GM21390 (cell line): ENCODE data around the gene DCAF12.
"Not testable (repeated sequence)": the region's sequence is repeated elsewhere in the genome, so short reads cannot be mapped to it uniquely, and the experiment has no call there.

Source experiments
- ATAC-seq: cut with Tn5 transposase; IDR thresholded peaks from one replicate; pipeline ENCODE4 v1.9.1; 2021; ENCODE audit not compliant: unreplicated experiment

Gene DCAF12

DNA sequence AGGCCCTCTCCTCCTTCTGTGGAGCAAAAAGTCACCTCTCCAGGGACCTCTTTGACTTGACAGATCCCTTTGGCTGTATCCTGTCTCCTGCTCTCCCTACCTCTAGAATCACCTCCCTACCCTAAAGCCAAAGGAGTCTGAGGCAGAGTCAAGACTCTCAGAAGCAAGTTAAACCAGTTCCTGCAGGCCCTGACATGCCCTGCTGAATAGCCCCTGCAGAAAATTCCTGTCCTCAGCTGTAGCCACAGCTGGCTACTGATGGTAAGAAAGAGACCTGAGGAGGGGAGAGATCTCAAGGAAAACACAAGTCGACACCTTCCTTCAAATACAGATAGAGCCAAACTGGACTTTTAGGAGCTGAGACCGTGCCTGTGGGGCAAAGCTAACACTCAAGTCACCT lies 54.1 kb downstream of the DCAF12 start:
- ATAC-seq = no peak

DNA sequence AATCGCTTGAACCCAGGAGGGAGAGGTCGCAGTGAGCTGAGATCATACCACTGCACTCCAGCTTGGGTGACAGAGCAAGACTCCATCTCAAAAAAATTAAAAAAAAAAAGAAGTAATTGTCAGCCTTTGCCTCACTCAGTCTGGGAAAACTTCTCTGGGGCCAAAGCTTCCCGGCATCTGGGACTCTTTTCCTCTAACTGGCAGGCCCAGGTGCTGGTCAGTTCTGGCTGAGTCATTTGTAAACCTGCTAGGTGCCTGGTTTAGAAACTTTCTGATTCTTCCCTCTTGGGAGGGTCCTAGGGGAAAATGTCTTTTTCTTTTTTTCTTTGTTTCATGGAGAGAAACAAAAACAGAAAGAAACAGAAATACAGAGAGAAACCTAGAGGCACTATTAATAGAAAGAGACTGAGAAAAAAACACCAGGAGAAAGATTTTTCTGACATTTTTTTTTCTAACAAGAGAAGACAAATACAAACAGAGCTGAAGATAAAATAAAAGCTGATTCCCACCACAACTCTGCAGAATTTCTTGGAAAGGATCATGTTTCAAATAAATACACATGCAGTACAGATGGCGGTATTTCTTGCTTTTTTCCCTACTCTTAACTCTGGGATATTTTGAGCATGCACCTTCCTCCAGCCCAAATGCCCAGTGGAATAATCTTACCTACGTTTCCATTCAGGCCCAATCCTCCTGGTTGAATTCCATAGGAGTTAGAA lies 55.7 kb downstream of the DCAF12 start:
- no peak for ATAC-seq

DNA sequence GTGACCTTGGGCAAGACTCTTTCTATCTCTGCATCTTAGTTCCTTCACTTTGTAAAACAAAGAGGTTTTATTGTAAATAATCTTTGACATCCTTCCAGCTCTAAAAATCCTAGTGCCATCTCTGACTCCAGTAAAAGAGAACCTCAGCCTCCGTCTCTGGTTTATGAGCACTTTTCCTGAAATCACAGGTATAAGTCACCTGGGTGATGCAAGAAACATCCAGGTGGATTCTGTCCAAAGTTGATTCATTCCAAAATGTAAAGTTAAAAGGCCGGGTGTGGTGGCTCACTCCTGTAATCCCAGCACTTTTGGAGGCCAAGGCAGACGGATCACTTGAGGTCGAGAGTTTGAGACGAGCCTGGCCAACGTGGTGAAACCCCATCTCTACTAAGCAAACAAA lies 56.7 kb downstream of the DCAF12 start:
- no peak for ATAC-seq

DNA sequence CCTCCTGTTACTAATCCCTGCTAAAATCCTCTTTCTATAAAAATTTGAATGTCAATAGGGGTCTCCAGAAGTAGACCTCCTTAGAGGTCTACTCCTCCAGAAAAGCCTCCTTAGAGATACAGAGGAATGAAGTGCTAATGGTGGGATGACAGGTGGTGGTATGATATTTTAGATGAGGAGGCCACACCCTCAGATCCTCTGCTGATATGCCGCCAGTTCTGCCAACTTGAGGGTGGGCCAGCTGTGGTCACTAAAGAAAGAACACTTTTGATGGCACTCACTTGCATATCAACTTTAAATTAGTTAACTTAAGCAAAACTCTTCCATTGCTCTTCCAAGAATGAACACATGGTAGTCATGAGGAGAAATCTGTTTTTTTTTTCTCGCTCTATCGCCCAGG lies 61.0 kb downstream of the DCAF12 start:
- ATAC-seq = no peak

- no peak for ATAC-seq
Observed at GRCh38 chr9:34059954-34060353, 66.5 kb downstream of the DCAF12 start.

- ATAC-seq = no peak
Observed at GRCh38 chr9:34059281-34059680, 67.2 kb downstream of the DCAF12 start.

DNA sequence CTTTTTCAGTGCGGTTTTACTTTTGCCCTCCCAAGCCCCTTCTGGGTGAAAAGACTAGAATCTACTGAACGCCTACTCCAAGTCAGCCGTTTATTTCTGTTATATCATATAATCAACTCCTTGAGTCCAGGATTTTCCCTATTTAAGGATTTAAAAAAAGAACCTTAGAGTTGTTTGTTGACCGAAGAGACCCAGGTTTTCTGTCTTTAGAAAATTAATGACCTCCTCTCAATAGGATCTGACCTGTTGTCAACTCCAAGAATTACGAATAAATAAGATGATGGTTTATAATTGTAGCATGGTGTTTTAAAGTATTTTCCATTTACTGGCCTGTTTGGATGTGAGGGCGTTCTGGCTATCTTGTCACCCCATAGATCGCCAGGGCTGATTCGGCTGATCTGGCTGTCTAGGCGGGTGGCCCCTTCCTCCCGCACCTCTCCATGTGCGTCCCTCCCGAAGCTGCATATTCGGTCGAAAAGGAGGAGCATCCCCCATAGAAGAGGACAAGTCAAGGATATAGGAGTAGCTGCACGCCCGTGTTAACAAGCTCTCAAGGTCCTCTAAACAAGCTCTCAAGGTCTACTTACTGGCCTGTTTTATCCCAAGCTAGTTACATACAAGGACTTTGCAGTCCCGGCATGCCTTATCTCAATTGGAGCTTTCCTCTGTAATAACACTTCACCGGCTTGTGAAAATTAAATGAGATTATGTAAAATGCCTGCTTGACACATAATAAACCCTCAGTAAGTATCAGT lies 76.7 kb downstream of the DCAF12 start:
- ATAC-seq = no peak

GRCh38 chr9:34048727-34049629 lies 77.5 kb downstream of the DCAF12 start, which contains the start of gene UBAP2:
Gene UBAP2, minus strand, starts transcription at chr9:34048887. Its CDS starts 31,739 bp downstream, at chr9:34017148.
- peak; percentile 70 for ATAC-seq

GRCh38 chr9:34047864-34048726 lies 78.4 kb downstream of the DCAF12 start:
- ATAC-seq = peak; percentile 29

DNA sequence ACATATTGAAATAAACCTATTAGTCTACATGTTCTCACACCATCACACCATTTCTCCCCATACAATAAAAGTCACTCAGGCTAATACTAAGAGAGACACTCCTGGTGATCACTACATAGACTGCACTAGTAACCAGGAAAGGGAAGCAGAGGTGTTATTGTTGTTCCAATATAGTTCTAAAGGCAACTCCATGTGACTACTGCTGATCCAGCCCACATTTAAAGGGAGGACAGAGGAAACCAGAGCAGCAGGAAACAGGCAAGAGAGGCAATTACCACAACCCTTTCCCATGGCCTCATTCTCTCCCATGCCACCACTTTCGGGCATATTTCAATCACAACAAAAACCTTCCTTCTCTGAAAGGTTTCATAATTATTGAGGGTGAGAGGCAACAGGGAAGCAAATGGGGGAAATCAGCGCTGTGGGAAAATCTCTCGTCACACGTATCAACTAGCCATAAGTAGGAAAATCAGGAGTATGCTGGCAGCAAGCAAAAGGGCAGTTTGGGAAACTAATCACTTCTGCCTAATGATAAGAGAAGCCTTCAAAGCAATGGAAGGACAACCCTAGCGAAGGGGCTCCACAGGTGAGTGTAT lies 79.6 kb downstream of the DCAF12 start:
- no peak for ATAC-seq

DNA sequence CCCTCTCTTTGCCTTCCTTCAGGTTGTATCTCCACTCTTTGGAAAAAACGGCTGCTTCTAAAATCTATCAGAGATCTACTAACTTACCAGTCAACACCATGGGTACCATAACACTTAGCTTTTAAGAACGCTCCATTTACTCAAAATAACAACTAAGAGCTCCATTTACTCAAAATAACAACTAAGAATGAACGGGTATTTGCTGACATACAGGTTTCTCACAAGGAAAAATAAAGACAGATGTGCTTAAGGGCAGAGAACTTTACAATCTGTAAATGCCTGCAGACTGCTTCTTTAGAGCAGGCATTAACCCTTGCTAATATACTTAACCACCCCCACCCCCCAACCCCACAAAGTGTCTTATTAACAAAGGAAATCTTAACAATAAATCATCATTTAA lies 80.6 kb downstream of the DCAF12 start:
- no peak for ATAC-seq

DNA sequence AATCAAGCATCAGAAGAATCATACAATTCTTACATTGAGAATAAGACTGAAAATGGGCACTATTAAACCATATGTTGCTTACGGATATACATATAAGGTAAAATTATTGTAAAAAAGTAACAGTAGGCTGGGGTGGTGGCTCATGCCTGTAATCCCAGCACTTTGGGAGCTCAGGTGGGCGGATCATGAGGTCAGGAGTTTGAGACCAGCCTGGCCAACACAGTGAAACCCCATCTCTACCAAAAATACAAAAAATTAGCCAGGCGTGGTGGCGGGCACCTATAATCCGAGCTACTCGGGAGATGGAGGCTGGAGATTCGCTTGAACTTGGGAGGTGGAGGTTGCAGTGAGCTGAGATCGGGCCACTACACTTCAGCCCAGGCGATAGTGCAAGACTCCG lies 84.4 kb downstream of the DCAF12 start:
- ATAC-seq = not testable (repeated sequence)

DNA sequence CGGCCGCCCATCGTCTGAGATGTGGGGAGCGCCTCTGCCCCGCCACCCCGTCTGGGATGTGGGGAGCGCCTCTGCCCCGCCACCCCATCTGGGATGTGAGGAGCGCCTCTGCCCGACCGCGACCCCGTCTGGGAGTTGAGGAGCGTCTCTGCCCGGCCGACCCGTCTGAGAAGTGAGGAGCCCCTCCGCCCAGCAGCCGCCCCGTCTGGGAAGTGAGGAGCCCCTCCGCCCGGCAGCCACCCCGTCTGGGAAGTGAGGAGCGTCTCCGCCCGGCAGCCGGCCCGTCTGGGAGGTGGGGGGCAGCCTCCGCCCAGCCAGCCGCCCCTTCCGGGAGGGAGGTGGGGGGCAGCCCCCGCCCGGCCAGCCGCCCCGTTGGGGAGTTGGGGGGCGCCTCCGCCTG lies 87.6 kb downstream of the DCAF12 start:
- ATAC-seq = not testable (repeated sequence)

DNA sequence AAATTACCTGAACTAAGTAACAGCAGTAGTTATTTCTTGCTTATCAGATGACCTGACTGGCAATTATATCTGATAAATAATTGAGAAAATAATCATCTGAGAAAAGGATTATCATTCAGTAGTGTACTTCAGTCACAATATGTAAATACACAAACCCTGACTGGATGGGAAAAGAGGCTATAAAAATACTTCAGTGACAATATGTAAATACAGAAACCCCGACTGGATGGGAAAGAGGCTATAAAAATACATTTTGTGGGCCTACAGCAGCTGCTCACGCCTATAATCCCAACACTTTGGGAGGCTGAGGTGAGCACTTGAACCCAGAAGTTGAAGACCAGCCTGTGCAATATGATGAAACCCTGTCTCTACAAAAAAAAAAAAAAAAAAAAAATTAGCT lies 88.9 kb downstream of the DCAF12 start:
- no peak for ATAC-seq

DNA sequence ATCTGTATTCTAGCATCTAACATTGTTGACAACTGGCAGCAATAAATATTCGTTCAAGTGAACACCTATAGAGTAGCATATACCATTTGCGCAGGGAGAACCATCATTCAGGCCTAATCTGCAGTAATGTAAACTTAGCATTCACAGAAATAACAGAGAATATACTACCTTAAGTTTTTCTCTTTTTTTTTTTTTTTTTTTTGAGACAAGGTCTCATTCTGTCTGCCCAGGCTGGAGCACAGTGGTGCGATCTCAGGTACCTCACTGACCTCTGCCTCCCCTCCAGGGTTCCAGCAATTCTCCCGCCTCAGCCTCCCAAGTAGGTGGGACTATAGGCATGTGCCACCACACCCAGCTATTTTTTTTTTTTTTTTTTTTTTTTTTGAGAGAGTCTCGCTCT lies 89.9 kb downstream of the DCAF12 start:
- no peak for ATAC-seq
